HG03378 (cell line): ENCODE data around the gene C1QL3.

Experiments
- ATAC-seq: cut with Tn5 transposase; IDR thresholded peaks from one replicate; pipeline ENCODE4 v1.9.1; 2021; ENCODE audit warnings: mild to moderate bottlenecking, moderate library complexity; ENCODE audit not compliant: unreplicated experiment

Gene C1QL3

GRCh38 chr10:16521311-16522016 lies at the start of gene C1QL3:
Gene C1QL3, minus strand, starts transcription at chr10:16521879. Its CDS starts 814 bp downstream, at chr10:16521065.
- ATAC-seq, result peak; percentile 27

- peak; percentile 98 for ATAC-seq
These were observed 49.1 kb upstream of the C1QL3 start for GRCh38 chr10:16570731-16571130.

- ATAC-seq, result no peak
These were observed 44.6 kb upstream of the C1QL3 start for GRCh38 chr10:16566202-16566805.

GRCh38 chr10:16565604-16566003 lies 43.9 kb upstream of the C1QL3 start:
- no peak for ATAC-seq

GRCh38 chr10:16562891-16563290 lies 41.2 kb upstream of the C1QL3 start:
- ATAC-seq, result no peak

GRCh38 chr10:16559236-16559773 lies 37.6 kb upstream of the C1QL3 start:
- ATAC-seq, result no peak

- no peak for ATAC-seq
These were observed 26.3 kb upstream of the C1QL3 start for GRCh38 chr10:16547973-16548372.

- peak; percentile 82 for ATAC-seq
These were observed 23.5 kb upstream of the C1QL3 start for GRCh38 chr10:16545116-16545736.

- no peak for ATAC-seq
These were observed 22.9 kb upstream of the C1QL3 start for GRCh38 chr10:16544591-16544990.

- no peak for ATAC-seq
These were observed 22.4 kb upstream of the C1QL3 start for GRCh38 chr10:16544099-16544498.

GRCh38 chr10:16536155-16536554 lies 14.5 kb upstream of the C1QL3 start:
- no peak for ATAC-seq

- no peak for ATAC-seq
These were observed 8.2 kb upstream of the C1QL3 start for GRCh38 chr10:16529853-16530252.

- no peak for ATAC-seq
These were observed 5.8 kb upstream of the C1QL3 start for GRCh38 chr10:16527452-16527851.

- ATAC-seq, result peak; percentile 56
These were observed 779 bp downstream of the C1QL3 start for GRCh38 chr10:16520900-16521299.

- peak; percentile 13 for ATAC-seq
These were observed 1.5 kb downstream of the C1QL3 start for GRCh38 chr10:16519908-16520861.

- ATAC-seq, result no peak
These were observed 2.3 kb downstream of the C1QL3 start for GRCh38 chr10:16519250-16519907.

GRCh38 chr10:16518822-16519221 lies 2.9 kb downstream of the C1QL3 start:
- no peak for ATAC-seq

- no peak for ATAC-seq
These were observed 10.8 kb downstream of the C1QL3 start for GRCh38 chr10:16510843-16511242.

- ATAC-seq, result no peak
These were observed 11.7 kb downstream of the C1QL3 start for GRCh38 chr10:16509996-16510395.

GRCh38 chr10:16505161-16505560 lies 16.5 kb downstream of the C1QL3 start:
- ATAC-seq, result no peak
